SK-N-SH (cell line): ENCODE data around the gene PCSK5.

ENCODE experiments used
- CTCF ChIP-seq: fragments of 200-600 bp; sonication (generic); IDR thresholded peaks from 2 replicates; pipeline ENCODE4 v1.6.1; 2017; ENCODE audit warnings: antibody characterized with exemption, mild to moderate bottlenecking, moderate library complexity
- EZH2phosphoT487 ChIP-seq: fragments of 200-600 bp; sonication (generic); IDR thresholded peaks from 2 replicates; pipeline ENCODE4 v1.6.1; 2017; ENCODE audit warnings: low read depth, mixed run types, mild to moderate bottlenecking, antibody characterized with exemption, moderate library complexity, borderline replicate concordance
- FOSL2 ChIP-seq: IDR thresholded peaks from 2 replicates; pipeline ENCODE4 v1.4.0; 2012; ENCODE audit warnings: low read depth, mild to moderate bottlenecking, moderate library complexity, borderline replicate concordance
- FOXM1 ChIP-seq: IDR thresholded peaks from 2 replicates; pipeline ENCODE4 v1.4.0; 2012; ENCODE audit warnings: low read depth, mild to moderate bottlenecking
- MAX ChIP-seq: IDR thresholded peaks from 2 replicates; pipeline ENCODE4 v1.4.0; 2012; ENCODE audit warnings: low read depth
- MXI1 ChIP-seq: IDR thresholded peaks from 2 replicates; pipeline ENCODE4 v1.6.1; 2012; ENCODE audit warnings: mild to moderate bottlenecking, low read depth, low read length, improper control_type of control experiment
- POLR2AphosphoS5 ChIP-seq: IDR thresholded peaks from 2 replicates; pipeline ENCODE4 v1.6.1; 2012; ENCODE audit warnings: low read depth, low read length
- SIN3A ChIP-seq: IDR thresholded peaks from 2 replicates; pipeline ENCODE4 v1.6.1; 2012; ENCODE audit warnings: low read depth, mild to moderate bottlenecking, low read length, moderate library complexity, borderline replicate concordance
- SMC3 ChIP-seq: IDR thresholded peaks from 2 replicates; pipeline ENCODE4 v1.6.1; 2012; ENCODE audit warnings: low read depth, low read length, improper control_type of control experiment
- TAF1 ChIP-seq: IDR thresholded peaks from 2 replicates; pipeline ENCODE4 v1.6.1; 2012; ENCODE audit warnings: low read depth, mild to moderate bottlenecking, low read length, moderate library complexity, borderline replicate concordance
- TCF12 ChIP-seq: IDR thresholded peaks from 2 replicates; pipeline ENCODE4 v1.4.0; 2012
- YY1 ChIP-seq: IDR thresholded peaks from 2 replicates; pipeline ENCODE4 v1.4.0; 2012; ENCODE audit warnings: low read depth, mild to moderate bottlenecking
- TF ChIP-seq, protein P1 (sequence below): IDR thresholded peaks from 2 replicates; pipeline ENCODE4 v1.6.1; 2012; ENCODE audit warnings: mild to moderate bottlenecking, low read depth, low read length, moderate library complexity

DNA sequence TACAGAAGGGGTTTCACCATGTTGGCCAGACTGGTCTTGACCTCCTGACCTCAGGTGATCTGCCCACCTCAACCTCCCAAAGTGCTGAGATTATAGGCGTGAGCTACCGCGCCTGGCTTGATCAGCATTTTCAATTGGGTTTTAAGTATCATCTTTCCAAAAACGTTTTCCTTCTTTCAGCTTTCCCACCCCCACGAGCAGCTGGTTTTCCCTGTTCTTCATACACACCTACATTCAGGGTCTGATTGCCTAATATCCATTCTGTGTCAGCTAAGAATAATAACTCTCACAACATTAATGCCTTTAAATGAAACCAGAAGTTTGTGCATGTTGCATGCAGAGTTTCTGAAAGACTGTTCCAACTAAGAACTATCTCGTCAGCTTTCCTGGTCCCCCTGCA is 465.4 kb downstream of the PCSK5 start:
- no peak for TF ChIP-seq POLR2AphosphoS5
- TF ChIP-seq MXI1: no peak
- TF ChIP-seq FOXM1: no peak
- TF ChIP-seq, protein P1, sequence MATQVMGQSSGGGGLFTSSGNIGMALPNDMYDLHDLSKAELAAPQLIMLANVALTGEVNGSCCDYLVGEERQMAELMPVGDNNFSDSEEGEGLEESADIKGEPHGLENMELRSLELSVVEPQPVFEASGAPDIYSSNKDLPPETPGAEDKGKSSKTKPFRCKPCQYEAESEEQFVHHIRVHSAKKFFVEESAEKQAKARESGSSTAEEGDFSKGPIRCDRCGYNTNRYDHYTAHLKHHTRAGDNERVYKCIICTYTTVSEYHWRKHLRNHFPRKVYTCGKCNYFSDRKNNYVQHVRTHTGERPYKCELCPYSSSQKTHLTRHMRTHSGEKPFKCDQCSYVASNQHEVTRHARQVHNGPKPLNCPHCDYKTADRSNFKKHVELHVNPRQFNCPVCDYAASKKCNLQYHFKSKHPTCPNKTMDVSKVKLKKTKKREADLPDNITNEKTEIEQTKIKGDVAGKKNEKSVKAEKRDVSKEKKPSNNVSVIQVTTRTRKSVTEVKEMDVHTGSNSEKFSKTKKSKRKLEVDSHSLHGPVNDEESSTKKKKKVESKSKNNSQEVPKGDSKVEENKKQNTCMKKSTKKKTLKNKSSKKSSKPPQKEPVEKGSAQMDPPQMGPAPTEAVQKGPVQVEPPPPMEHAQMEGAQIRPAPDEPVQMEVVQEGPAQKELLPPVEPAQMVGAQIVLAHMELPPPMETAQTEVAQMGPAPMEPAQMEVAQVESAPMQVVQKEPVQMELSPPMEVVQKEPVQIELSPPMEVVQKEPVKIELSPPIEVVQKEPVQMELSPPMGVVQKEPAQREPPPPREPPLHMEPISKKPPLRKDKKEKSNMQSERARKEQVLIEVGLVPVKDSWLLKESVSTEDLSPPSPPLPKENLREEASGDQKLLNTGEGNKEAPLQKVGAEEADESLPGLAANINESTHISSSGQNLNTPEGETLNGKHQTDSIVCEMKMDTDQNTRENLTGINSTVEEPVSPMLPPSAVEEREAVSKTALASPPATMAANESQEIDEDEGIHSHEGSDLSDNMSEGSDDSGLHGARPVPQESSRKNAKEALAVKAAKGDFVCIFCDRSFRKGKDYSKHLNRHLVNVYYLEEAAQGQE: no peak
- TF ChIP-seq SMC3: no peak
- no peak for TF ChIP-seq CTCF
- no peak for TF ChIP-seq TCF12
- no peak for TF ChIP-seq MAX
- no peak for TF ChIP-seq EZH2phosphoT487
- no peak for TF ChIP-seq FOSL2
- TF ChIP-seq SIN3A: no peak
- TF ChIP-seq YY1: no peak
- TF ChIP-seq TAF1: no peak
